RWPE2 (cell line): ENCODE data around the gene ATF7.

Experiments
- ATAC-seq: fragments of 200-7000 bp; cut with Tn5 transposase; 3 replicates; pipeline ENCODE4 v1.9.1; 2021; ENCODE audit warnings: low read depth
- DNase-seq: peaks from one replicate; pipeline ENCODE4 v3.0.0-alpha.2; 2020; ENCODE audit warnings: low spot score
- H3K27ac ChIP-seq: fragments of 450-650 bp; 2 replicates; pipeline ENCODE4 v1.5.1; 2017; ENCODE audit warnings: mild to moderate bottlenecking; ENCODE audit not compliant: poor library complexity, severe bottlenecking
- H3K27me3 ChIP-seq: fragments of 250-450 bp; sonication (Bioruptor Pico); 2 replicates; pipeline ENCODE4 v1.5.1; 2021; ENCODE audit warnings: mild to moderate bottlenecking, moderate library complexity; ENCODE audit not compliant: insufficient read depth, poor library complexity, severe bottlenecking
- H3K36me3 ChIP-seq: fragments of 250-450 bp; sonication (Bioruptor Pico); 2 replicates; pipeline ENCODE4 v1.5.1; 2020; ENCODE audit warnings: low read depth, mild to moderate bottlenecking, moderate library complexity
- H3K4me1 ChIP-seq: fragments of 250-450 bp; sonication (Bioruptor Pico); 2 replicates; pipeline ENCODE4 v1.5.1; 2021; ENCODE audit warnings: mild to moderate bottlenecking, moderate library complexity; ENCODE audit not compliant: insufficient read depth, poor library complexity, severe bottlenecking
- H3K4me3 ChIP-seq: fragments of 250-450 bp; sonication (Bioruptor Pico); 2 replicates; pipeline ENCODE4 v1.5.1; 2021; ENCODE audit warnings: mild to moderate bottlenecking, moderate library complexity; ENCODE audit not compliant: severe bottlenecking
- H3K9me3 ChIP-seq: fragments of 250-450 bp; sonication (Bioruptor Pico); 2 replicates; pipeline ENCODE4 v1.5.1; 2021; ENCODE audit warnings: mild to moderate bottlenecking, moderate library complexity; ENCODE audit not compliant: severe bottlenecking
- CTCF ChIP-seq: fragments of 450-650 bp; IDR thresholded peaks from one replicate; pipeline ENCODE4 v1.5.1; 2017; ENCODE audit warnings: mild to moderate bottlenecking, moderate library complexity; ENCODE audit not compliant: poor library complexity, severe bottlenecking

The ATF7 gene

DNA sequence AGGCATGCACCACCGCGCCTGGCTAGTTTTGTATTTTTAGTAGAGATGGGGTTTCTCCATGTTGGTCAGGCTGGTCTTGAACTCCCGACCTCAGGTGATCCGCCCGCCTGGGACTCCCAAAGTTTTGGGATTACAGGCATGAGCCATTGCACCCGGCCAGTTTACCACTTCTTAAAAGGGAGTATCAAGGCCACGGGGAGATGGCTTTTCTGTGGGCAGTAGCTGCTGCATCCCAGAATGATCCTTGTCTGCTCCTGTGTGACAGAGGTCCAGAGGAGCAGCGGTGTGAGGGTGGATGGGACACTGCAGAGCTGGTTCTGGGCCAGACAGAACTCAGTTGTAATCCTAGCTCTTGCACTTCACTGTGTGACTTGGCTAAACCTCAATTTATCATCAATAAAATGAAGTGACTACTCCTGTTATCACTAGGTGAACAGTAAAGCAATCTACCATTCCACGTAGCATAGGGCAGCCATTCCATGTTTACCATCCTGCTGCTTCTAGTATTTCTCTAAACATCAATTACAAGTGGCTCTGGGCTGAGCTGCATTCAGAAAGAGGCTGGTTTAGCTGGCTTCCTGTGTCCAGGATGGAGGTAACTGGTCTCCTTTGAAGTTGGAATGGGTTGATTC lies 115.9 kb downstream of the ATF7 start:
- H3K27ac ChIP-seq = no peak overlapping the region
- peaks cover 29% of the 10 kb centered on the region for H3K36me3 ChIP-seq
- no peak for TF ChIP-seq CTCF
- H3K9me3 ChIP-seq = no peaks in the 10 kb centered on the region
- no peaks in the 10 kb centered on the region for H3K4me1 ChIP-seq
- DNase-seq = no peak
- no peak overlapping the region for H3K4me3 ChIP-seq
- H3K27me3 ChIP-seq = no peaks in the 10 kb centered on the region
- no peak for ATAC-seq

- peak; percentile 95 for TF ChIP-seq CTCF
- DNase-seq = no peak
- H3K27ac ChIP-seq = no peak overlapping the region
Measured at GRCh38 chr12:53508534-53509170, 117.5 kb downstream of the ATF7 start.

DNA sequence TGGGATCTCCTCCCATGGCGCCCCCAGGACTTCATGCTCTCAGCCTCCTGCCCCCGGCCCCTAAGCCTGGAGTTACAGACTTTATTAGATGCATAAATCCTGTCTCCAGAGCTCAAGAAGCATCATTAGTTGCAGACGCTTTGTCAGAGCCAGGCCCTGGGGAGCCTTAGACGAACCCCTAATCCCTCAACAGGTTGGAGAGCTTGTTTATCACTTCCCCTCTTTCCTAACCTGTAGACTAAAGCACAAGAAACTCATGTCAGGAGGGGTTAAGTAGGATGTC lies 118.6 kb downstream of the ATF7 start:
- ATAC-seq (no peak), DNase-seq (no peak)
- H3K9me3 ChIP-seq = no peaks in the 10 kb centered on the region
- peaks cover 6% of the 10 kb centered on the region; the same call in 1 of the 2 replicates for H3K36me3 ChIP-seq
- TF ChIP-seq CTCF = no peak
- H3K27me3 ChIP-seq = no peaks in the 10 kb centered on the region
- H3K4me1 ChIP-seq = no peaks in the 10 kb centered on the region
- no peak overlapping the region for H3K4me3 ChIP-seq
- no peak overlapping the region for H3K27ac ChIP-seq

More at GRCh38 chr12:53508534-53509170, 117.5 kb downstream of the ATF7 start:
- Histone ChIP-seq H3K4me1 (no peaks in the 10 kb centered on the region), H3K4me3 (no peak overlapping the region), H3K36me3 (peaks cover 16% of the 10 kb centered on the region), H3K27me3 (no peaks in the 10 kb centered on the region), H3K9me3 (no peaks in the 10 kb centered on the region)
- peak; percentile 92 for ATAC-seq

DNA sequence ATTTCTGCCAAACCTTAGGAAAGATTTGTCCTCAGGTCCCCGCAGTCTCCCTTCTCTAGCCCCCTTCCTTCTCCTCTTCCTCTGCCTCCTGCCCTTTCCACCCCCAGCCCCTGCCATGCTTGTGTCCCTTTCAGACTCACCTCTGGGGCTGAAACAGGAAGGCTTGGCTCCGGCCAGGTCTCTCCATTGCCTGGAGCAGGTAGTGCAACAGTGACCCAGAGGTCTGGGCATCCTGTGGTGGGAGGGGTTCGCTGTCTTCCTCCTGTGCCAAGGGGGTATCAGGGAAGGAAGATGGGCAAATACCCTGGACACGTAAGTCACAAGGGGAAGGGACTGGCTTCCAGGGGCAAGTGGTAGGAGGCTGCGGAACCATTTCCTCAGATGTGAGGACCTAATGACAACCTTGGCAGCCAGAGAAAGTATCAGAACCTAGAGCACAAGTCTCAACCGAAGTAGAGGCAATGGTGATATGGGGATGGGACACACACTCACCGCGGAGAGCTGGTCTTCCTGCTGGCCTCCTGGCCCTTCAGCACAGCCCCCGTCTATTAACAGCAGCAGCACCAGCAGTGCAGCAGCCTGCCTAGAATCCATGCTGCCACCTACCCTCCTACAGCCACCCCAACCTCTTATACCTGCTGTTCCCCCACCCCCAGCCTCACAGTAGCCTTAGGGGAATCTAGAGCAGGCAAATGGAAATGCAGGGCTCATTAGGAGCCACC lies 119.1 kb downstream of the ATF7 start, which contains the start of gene NPFF:
TSS of gene NPFF (minus strand) at position 604 of the 722 bp plus-strand sequence. CDS start at position 594, 10 bp downstream.
- TF ChIP-seq CTCF = no peak

More for the DNA sequence above, 119.1 kb downstream of the ATF7 start, which contains the start of gene NPFF:
- no peak for DNase-seq
- Histone ChIP-seq H3K9me3 (no peaks in the 10 kb centered on the region), H3K27me3 (no peaks in the 10 kb centered on the region), H3K36me3 (peaks cover 4% of the 10 kb centered on the region; the same call in 1 of the 2 replicates), H3K4me3 (no peak within 1 kb of the TSS), H3K27ac (no peak within 1 kb of the TSS), H3K4me1 (no peaks in the 10 kb centered on the region)
- ATAC-seq = no peak
